GM13977 (cell line): ENCODE data around the gene DDR1.

Source experiments
- DNase-seq: peaks from one replicate; pipeline ENCODE4 v3.0.0; 2012; ENCODE audit warnings: low spot score
- in situ Hi-C: fragments of 300-500 bp; cut with MboI; formaldehyde crosslinking; loops from one replicate; pipeline ENCODE4 v1.12.0; 2022; ENCODE audit warnings: low sequenced_read_pairs, low pct_unique_long_range_greater_than_20kb, mixed read lengths, inconsistent platforms; ENCODE audit not compliant: unreplicated experiment
- TF ChIP-seq, protein P1 (sequence below): IDR thresholded peaks from 2 replicates; pipeline ENCODE4 v1.5.1; 2012; ENCODE audit warnings: mild to moderate bottlenecking, control low read depth; ENCODE audit not compliant: insufficient read depth; ENCODE audit errors: extremely low read depth, missing control alignments

The DDR1 gene

DNA sequence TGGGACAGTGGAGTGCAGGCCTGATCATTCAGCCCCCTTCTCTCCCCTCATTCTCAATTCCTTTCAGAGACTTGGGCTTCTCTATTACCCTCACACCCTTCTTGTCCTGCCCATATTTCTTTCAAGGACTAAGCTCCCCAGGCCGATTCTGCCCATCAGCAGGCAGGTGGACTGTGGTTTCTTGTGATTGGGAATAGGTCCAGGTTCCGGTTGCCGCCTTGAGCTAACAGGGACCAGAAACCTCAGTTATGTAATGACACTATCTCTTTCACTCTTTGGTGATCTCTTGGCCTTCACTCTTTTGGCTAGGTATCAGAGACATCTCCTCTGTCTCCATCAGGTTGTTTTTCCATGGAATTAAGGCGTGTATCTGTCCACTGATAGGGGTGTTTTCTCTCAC, 62.9 kb downstream of the DDR1 start:
- TF ChIP-seq, protein P1, sequence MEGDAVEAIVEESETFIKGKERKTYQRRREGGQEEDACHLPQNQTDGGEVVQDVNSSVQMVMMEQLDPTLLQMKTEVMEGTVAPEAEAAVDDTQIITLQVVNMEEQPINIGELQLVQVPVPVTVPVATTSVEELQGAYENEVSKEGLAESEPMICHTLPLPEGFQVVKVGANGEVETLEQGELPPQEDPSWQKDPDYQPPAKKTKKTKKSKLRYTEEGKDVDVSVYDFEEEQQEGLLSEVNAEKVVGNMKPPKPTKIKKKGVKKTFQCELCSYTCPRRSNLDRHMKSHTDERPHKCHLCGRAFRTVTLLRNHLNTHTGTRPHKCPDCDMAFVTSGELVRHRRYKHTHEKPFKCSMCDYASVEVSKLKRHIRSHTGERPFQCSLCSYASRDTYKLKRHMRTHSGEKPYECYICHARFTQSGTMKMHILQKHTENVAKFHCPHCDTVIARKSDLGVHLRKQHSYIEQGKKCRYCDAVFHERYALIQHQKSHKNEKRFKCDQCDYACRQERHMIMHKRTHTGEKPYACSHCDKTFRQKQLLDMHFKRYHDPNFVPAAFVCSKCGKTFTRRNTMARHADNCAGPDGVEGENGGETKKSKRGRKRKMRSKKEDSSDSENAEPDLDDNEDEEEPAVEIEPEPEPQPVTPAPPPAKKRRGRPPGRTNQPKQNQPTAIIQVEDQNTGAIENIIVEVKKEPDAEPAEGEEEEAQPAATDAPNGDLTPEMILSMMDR = no peak
- in situ Hi-C loops = no loop called here
- DNase-seq = no peak

DNA sequence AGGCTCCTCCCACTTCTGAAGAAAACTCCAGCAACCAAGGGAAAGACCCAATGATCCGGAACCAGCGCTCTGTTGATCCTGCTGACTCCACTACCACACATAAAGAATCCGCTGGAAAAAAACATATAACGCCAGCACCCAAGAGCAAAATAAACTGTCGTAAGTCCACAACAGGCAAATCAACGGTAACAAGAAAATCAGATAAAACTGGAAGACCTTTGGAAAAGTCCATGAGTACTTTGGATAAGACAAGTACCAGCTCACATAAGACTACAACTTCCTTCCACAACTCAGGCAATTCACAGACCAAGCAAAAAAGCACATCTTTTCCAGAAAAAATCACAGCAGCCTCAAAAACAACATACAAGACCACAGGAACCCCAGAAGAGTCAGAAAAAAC, 64.5 kb downstream of the DDR1 start:
- in situ Hi-C loops = no loop called here
- DNase-seq = no peak
- TF ChIP-seq, protein P1 = no peak
